GM19193 (cell line): Measurements from ENCODE around the gene H6PD.

Source experiments
- POLR2A ChIP-seq: IDR thresholded peaks from 4 replicates; pipeline ENCODE4 v1.6.1; 2011; ENCODE audit not compliant: insufficient read depth, insufficient read length; ENCODE audit errors: extremely low read depth

The H6PD gene

DNA sequence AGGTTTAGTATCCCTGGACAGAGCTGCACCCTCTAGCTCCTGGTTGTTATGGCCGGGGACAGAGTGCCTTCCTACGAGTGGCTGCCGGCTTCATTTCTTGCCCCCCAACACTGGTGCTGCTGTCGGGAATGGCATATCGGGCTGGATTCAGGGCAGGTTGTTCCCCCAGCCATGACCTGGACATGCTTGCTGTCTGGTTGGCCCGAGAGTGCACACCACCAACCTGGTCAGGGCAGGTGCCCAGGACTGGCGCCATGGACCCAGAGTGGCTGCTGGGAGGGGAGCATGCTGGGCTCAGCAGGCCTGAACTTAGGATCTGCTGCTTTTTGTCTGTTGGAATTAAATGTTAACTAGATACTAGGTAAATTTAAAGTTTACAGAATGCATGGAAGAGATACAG, 21.8 kb downstream of the H6PD start:
- TF ChIP-seq POLR2A = no peak

- TF ChIP-seq POLR2A = no peak
Observed at GRCh38 chr1:9257851-9258250, 23.3 kb downstream of the H6PD start.

- no peak for TF ChIP-seq POLR2A
Observed at GRCh38 chr1:9258629-9259028, 24.1 kb downstream of the H6PD start.

- TF ChIP-seq POLR2A = no peak
Observed at GRCh38 chr1:9260059-9260766, 25.6 kb downstream of the H6PD start.

DNA sequence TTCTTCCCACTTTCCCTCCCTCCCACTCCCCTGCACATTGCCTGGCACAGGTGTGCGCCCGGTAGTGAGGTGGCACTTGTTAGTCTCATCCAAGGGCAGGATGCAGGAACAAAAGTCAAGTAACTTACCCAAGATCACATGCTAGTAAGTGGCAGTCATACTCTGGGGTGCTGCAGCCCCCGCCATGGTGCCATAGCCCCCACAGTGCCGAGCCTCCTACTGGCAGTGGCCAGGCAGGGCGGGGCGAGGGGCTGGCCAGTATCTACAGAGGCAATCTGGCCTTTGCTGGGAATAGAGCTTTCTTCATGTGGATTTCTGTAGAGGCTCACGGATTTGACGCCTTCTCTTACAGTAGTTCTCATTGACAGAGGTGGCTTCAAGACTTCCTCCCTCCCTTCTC, 26.9 kb downstream of the H6PD start:
- no peak for TF ChIP-seq POLR2A

DNA sequence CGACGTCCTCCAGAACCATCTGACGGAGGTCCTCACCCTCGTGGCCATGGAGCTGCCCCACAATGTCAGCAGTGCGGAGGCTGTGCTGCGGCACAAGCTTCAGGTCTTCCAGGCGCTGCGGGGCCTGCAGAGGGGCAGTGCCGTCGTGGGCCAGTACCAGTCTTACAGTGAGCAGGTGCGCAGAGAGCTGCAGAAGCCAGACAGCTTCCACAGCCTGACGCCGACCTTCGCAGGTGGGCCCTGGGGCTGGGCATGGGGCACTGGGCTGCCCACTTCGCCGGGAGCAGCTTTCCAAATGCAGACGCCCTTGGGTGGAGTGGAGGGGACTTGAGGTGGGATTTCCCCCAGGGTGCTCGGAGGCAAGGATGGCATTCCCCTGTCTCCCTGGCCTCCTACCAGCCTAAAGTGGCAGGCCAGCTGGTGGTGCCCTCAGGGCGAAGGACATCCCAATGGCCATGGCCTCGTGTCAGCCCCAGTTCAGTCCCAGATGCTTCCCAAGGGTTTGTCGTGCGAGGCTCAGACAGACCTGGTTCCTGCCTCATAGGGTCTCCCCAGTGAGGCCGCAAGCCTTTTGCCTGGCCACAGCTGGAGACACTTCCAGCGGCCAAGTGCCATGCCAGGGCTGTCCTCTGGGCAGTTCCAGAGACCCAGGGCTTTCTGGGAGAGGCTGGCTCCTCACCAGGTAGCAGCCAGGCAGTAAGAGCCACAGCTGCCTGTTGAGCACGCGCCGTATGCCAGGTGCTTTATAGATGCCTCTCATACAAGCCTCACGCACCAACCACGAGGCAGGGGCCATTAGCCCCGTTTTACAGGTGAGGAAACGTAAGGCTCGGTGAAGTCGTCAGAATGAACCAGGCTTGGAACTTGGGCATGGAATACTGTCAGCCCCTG, 27.8 kb downstream of the H6PD start:
- no peak for TF ChIP-seq POLR2A

DNA sequence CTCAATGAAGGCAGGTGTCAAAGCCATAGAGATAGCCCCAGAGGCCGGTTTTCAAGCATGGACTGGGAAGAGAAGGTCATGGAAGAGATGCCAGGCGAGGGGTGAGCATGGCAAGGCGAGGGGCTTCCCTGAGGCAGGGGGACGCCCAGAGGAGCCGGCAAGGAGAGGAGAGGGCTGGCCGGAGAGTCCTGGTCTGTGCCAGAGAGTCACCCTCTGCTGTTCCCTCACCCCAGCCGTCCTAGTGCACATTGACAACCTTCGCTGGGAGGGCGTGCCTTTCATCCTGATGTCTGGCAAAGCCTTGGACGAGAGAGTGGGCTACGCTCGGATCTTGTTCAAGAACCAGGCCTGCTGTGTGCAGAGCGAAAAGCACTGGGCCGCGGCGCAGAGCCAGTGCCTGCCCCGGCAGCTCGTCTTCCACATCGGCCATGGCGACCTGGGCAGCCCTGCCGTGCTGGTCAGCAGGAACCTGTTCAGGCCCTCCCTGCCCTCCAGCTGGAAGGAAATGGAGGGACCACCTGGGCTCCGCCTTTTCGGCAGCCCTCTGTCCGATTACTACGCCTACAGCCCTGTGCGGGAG, 28.8 kb downstream of the H6PD start:
- no peak for TF ChIP-seq POLR2A

GRCh38 chr1:9263984-9264872, 29.7 kb downstream of the H6PD start:
- no peak for TF ChIP-seq POLR2A

DNA sequence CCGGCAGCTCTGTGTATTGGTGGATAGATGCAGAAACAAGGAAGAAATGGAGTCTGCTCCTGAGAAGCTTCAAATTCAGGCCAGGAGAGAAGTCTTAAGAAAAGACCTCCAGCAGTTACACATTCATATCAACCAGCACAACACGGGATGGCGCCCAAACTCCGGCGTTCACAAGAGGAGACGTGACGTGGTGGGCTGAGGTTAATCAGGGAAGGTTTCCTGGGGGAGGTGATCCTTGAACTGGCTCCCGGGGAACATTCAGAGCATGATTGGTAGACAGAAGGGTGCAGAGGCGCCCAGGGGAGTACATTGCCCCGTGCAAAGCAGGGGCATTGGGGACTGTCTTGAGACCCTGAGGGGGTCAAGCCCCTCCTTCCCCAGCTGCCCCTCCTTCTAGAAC, 30.5 kb downstream of the H6PD start:
- TF ChIP-seq POLR2A = no peak

DNA sequence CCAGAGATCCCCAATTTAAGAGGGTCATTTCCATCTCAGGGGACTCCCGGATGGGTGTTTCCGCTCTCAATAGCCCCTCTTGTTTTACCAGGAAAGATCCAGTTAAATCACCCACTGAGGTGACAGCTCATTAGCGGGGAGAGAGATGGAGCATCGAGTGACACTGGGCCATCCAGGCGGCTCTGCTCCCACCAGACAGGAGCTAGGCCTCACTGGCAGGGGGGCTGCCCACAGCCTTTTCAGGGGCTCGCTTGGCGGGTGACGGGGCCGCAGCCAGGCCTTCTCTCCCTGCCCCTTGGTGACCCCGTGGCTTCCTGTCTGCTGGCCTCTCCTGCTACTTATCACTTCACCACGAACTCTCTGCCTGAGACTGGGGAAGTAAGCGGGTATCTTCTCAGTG, 31.4 kb downstream of the H6PD start:
- TF ChIP-seq POLR2A = no peak

DNA sequence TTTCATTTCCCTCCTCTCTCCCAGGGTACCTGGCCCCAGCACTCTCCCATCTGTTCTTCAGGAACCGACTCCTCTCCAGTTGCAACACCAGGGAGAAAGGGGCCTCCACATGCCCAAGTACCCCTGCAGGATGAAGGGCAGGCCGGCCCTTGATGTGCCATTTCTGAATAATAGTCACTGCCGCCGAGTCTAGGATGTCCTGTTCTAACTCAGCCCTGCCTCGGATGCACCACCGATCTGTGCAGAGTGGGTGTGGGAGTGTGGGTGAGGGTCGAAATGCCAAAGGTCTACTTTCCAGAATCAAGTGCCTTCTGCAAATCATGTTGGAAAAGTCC, 32.7 kb downstream of the H6PD start:
- no peak for TF ChIP-seq POLR2A

DNA sequence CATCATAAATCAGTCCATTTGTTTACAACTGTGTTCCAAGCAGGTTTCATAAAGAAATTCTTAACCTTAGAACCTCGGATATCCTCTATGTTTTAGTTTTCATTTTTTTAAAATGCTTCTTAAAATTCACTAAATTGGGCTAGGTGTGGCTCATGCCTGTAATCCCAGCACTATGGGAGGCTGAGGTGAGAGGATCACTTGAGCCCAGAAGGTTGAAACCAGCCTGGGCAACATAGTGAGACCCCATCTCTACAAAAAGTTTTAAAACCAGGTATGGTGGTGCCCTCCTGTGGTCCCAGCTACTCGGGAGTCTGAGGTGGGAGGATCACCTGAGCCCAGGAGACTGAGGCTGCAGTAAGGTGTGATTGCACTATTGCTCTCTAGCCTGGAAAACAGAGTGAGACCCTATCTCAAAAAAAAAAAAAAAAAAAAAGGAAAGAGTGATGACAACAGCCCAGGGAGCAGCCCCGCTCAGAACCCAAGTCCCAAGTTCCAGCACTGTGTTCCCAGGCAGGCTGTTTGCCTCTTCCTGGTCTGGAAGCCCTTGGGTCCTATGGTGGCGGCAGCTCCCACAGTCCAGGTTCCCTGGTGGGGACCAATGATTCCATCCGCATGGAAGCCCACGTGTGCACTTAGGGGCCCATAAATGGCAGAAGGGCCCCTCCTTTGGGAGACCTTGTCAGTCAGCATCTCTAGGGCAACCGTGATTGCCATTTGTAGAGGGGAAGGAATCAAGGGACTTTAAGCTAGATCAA, 33.4 kb downstream of the H6PD start:
- TF ChIP-seq POLR2A = no peak

- TF ChIP-seq POLR2A = no peak
Observed at GRCh38 chr1:9269078-9269501, 34.5 kb downstream of the H6PD start.

GRCh38 chr1:9269721-9270120, 35.1 kb downstream of the H6PD start:
- TF ChIP-seq POLR2A = no peak

DNA sequence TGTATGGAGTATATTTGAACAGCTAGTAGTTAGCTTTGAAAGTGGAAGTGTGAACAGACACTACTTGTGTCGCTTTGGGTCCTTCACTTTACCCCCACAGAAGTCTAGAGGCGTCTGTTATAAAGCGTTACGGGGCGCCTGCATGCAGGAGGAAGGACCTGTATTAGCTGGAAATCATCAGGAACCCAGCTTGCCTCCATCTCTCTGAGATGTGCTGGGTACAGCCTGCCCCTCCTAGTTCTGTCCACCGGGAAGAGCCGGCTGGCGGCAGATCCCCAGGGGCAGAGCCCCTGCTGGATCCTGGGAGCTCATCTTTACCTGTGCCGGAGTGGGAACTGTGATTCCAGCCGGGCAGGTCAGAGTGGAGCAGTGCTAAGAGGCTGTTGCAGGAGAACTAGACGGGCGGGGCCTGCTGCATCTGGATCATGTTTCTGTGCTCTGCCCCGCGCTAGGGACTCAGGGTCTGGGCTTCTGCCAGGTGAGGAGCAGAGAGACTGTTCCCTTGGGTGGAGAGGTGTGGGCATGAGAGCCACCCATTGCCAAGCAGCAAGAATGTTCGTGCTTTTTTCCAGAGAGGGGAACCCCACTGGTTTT, 35.8 kb downstream of the H6PD start:
- TF ChIP-seq POLR2A = no peak

DNA sequence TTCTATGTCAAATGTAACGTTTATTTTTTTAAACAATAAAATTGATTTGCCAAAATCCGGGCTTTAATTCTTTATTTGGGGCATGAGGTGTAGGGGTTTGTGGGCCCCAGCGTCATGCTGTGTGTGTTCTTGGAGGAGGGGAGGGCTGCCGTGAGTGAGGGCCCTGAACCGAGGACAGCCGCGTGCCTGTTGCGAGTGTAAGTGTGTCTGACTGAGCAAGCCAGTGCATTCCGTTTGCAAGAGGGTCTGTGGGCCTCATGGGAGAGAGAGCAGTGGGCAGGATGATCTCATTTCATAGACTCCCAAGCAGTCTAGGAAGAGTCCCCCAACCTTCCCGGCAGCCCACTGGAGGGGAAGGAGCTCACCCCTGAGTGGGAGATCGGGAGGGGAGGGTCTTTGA, 36.7 kb downstream of the H6PD start:
- no peak for TF ChIP-seq POLR2A
